IPS-18c (cell line): ENCODE results near the gene TTLL7.
A peak's percentile ranks its signal among the peaks of the same experiment; 100 is the strongest.
"Not testable (repeated sequence)": the region's sequence is repeated elsewhere in the genome, so short reads cannot be mapped to it uniquely, and the experiment has no call there.

ENCODE experiments used
- H3K4me3 ChIP-seq: 2 replicates; pipeline ENCODE4 v1.7.0; 2013; ENCODE audit warnings: low read depth, mild to moderate bottlenecking, low read length, moderate library complexity; ENCODE audit not compliant: insufficient read depth
- H3K9me3 ChIP-seq: one replicate; pipeline ENCODE4 v1.6.1; 2013; ENCODE audit warnings: mild to moderate bottlenecking, low read length, moderate library complexity; ENCODE audit not compliant: control insufficient read depth, insufficient read depth

The TTLL7 gene

GRCh38 chr1:83999316-83999819 lies 436 bp upstream of the TTLL7 start:
- no peaks in the 10 kb centered on the region for H3K9me3 ChIP-seq
- H3K4me3 ChIP-seq, result peak overlapping the region; percentile 78

DNA sequence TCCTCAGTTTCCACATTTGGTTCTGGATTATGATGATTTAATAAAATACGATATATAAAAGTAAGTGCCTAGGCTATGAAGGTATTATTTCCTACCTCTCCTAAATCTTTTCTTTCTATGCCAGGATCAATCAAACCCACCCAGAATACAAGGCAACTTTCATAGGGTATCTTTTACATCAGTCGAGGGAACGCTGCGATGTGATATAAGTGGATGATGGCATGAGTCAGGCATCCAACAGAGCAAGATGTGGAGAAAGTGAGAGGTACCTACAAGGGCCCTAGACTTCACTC lies 781 bp downstream of the TTLL7 start:
- Histone ChIP-seq H3K9me3 (no peaks in the 10 kb centered on the region), H3K4me3 (peak overlapping the region; percentile 78)

DNA sequence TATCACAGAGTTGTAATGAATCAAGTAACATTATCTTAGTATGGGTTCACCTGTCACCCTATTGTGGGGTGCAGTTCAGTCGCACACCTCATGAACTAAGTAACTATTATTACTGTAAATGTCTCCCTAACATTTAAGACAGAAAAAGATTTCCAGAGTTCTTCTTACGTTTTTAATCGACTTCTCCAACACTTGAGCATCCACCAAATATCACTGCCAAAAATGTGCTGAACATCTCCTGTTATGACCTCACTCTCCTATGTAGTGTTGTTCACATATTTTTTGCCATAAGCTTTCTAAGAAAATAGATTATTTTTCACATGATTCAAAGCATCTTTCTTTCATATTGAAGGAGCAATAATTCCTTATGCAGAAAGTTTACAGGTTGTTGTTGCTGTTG lies 1.3 kb downstream of the TTLL7 start:
- H3K4me3 ChIP-seq, result no peak overlapping the region
- H3K9me3 ChIP-seq, result no peaks in the 10 kb centered on the region

GRCh38 chr1:83996621-83997020 lies 2.3 kb downstream of the TTLL7 start:
- Histone ChIP-seq H3K4me3 (no peak overlapping the region), H3K9me3 (no peaks in the 10 kb centered on the region)

GRCh38 chr1:83996191-83996590 lies 2.7 kb downstream of the TTLL7 start:
- no peaks in the 10 kb centered on the region for H3K9me3 ChIP-seq
- no peak overlapping the region for H3K4me3 ChIP-seq

- Histone ChIP-seq H3K9me3 (no peaks in the 10 kb centered on the region), H3K4me3 (no peak overlapping the region)
Observed at GRCh38 chr1:83995649-83996048, 3.3 kb downstream of the TTLL7 start.

DNA sequence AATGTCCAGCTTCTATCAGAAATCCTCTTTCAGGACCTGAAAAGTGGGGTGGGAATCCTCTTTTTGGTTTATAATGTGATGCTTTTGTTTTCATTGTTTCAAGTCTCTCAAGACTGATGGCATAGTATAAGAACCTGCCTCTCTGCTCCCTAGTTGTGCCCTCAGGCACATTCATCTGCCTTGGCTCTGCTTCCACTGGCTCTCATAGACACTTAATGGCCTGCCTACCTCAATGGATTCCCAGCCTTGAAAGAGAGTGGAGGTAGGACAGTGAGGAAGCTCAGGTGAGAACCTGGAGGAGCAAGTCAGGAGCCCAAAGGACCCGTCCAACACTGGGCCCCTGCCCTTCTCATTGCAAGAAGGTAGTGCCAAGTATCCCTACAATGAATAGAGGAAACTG lies 4.8 kb downstream of the TTLL7 start:
- Histone ChIP-seq H3K4me3 (no peak overlapping the region), H3K9me3 (no peaks in the 10 kb centered on the region)

DNA sequence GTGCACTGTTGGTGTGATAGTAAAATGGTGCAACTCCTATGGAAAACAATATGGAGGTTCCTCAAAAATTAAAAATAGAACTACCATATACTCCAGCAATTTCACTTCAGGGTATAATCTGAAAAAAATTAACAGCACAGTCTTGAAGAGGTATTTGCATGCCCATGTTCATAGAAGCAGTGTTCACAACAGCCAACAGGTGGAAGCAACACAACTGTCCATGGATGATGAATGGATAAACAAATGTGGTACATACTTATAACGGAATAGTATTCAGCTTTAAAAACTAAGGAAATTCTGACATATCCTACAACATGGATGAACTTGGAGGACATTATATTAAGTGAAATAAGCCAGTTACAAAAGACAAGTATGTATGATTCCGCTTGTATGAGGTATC lies 8.2 kb downstream of the TTLL7 start:
- Histone ChIP-seq H3K9me3 (no peaks in the 10 kb centered on the region), H3K4me3 (no peak overlapping the region)

DNA sequence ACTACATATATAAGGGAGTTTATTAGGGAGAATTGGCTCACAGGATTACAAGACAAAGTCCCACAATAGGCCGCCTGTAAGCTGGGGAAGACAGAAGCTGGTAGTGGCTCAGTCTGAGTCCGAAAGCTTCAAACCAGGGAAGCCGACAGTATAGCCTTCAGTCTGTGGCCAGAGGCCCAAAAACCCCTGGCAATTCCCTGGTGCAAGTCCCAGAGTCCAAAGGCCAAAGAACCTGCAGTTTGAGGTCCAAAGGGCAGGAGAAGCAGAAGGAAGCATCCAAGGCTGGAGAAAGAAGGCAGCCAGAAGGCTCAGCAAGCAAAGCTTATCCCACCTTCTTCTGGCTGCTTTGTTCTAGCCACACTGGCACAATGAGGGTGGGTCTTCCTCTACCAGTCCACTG lies 13.9 kb downstream of the TTLL7 start:
- H3K4me3 ChIP-seq, result no peak overlapping the region
- H3K9me3 ChIP-seq, result no peaks in the 10 kb centered on the region

GRCh38 chr1:83983918-83984317 lies 15.0 kb downstream of the TTLL7 start:
- H3K4me3 ChIP-seq, H3K9me3 ChIP-seq: not testable (repeated sequence)

GRCh38 chr1:83978056-83978455 lies 20.9 kb downstream of the TTLL7 start:
- Histone ChIP-seq H3K4me3 (no peak overlapping the region), H3K9me3 (no peaks in the 10 kb centered on the region)

DNA sequence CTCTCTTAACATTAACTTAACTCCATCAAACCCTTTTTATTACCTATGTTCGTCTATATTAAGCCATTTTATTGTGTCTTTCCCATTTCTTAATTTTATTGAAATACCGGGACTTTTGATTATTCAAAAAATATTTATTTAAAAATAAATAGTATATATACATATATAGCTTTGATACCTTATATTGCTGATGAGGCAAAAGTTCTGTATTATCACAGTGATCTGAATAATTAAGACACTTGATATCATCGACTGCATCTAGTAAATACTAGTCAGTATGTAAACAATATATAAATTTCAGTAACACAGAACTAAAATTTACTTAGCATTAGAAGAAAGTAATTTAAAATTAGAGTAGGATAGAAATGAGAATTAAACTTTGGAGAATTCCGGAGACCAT lies 22.0 kb downstream of the TTLL7 start:
- Histone ChIP-seq H3K9me3 (no peaks in the 10 kb centered on the region), H3K4me3 (no peak overlapping the region)

DNA sequence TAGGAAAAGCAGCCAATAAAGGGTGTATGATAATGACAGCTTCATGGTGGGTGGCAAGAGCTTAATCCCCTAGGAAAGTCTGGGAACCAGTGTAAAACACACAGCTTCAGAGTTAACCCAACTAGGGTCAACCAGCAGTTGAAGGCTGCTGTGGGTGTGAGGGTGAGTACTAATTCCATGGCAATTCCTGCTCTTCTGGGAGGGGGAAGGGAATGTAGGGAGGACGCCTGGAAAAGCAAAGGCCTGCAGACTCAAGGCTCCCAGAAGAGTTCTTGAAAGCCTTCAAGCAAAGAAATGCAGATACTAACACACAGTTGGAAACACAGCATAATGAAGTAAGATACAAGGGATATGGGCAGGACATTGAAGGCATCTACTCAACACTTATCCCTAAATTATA lies 28.1 kb downstream of the TTLL7 start:
- Histone ChIP-seq H3K9me3 (no peaks in the 10 kb centered on the region), H3K4me3 (no peak overlapping the region)

DNA sequence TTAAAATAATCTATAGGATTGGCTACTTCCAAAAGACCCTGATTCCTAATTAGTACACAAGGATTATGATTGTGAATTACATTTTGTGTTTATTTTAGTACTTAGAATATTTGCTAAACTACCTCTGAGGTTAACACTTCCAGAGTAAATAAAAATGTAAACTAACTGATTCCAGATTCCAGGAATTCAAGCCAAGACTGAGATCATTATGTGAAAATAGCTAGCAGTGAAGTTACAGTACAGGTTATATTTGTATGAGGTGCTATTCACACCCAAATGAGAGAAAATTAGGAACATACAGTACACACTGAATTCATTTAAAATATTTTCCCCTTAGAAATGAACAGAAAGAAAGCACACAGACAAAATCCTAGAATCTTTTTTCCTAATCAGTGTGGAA lies 28.8 kb downstream of the TTLL7 start:
- H3K9me3 ChIP-seq, result no peaks in the 10 kb centered on the region
- H3K4me3 ChIP-seq, result no peak overlapping the region

DNA sequence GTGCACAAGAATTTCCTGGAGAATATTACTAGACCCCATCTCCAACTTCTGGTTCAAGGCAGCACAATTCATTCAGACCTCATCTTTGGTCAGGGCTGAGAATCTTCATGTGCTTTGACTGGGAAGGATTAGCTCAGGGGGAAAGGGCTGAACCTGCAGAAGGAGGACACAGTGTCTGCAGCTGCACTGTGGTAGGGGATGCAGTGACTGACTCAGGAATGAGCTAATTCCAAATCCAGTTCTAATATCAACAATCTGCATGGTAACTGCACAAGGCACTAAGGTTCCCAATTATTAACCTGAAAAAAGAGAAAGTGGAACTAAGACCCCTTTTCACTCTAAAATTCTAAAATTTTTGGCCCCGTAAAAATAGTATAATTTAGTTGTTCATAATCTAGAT lies 31.6 kb downstream of the TTLL7 start:
- H3K9me3 ChIP-seq, result no peaks in the 10 kb centered on the region

GRCh38 chr1:83964153-83964552 lies 34.8 kb downstream of the TTLL7 start:
- H3K9me3 ChIP-seq, result no peaks in the 10 kb centered on the region
- H3K4me3 ChIP-seq, result no peak overlapping the region

More for the DNA sequence above, 31.6 kb downstream of the TTLL7 start:
- no peak overlapping the region for H3K4me3 ChIP-seq

DNA sequence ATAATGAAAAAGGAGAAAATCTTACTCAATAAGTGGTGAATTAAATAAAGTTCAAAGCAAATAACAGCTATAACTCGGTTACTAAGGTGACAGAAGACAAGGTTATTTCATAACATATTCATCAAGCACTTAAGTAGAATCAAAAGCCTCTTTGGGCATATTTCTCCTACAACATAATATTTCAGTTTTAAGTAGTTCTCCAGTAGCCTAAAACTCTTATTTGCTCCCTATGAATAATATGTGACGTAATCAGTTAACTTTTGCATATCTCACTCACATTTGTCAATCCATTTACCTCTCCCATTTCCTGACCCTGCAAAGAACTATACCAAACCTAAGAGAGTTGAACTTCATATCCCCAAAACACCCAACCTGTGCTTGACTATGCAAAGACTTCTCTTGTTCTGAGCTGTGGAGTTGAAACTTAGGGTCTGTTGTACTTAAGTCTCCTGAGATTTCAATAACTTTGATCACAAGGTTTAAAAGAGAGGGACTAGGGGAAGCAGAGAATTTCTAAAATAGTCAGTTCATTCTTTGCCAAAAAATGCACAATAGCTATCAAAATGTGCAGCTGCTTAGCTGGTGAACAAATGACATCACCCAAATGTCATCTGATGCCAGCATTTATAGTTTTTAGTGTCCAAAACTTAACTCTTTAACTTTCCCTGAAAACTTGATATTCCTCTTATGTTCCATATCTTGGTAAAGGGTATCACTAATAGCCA lies 37.2 kb downstream of the TTLL7 start:
- no peaks in the 10 kb centered on the region for H3K9me3 ChIP-seq
- H3K4me3 ChIP-seq, result no peak overlapping the region

GRCh38 chr1:83960669-83961277 lies 38.2 kb downstream of the TTLL7 start:
- no peak overlapping the region for H3K4me3 ChIP-seq

More at GRCh38 chr1:83960669-83961277, 38.2 kb downstream of the TTLL7 start:
- H3K9me3 ChIP-seq, result no peaks in the 10 kb centered on the region
